ENCODE results near the gene C8G. TPM values are rescaled to one million over a fixed set of nuclear protein-coding genes. Genes with fewer than 3 reads are reported as not detected.

Gene C8G
- total RNA-seq, 1 donor from 2014 or later = 1.1 TPM

GRCh38 chr9:136921718-136922117 is 23.3 kb upstream of the C8G start:
- Histone ChIP-seq H3K36me3 (peaks cover 64% of the 10 kb centered on the region), H3K9me3 (no peaks in the 10 kb centered on the region), H3K4me3 (no peak overlapping the region), H3K27ac (no peak overlapping the region), H3K4me1 (no peaks in the 10 kb centered on the region), H3K27me3 (no peaks in the 10 kb centered on the region)
- no peak for TF ChIP-seq CTCF (IDR thresholded peaks at IDR 0.05)
- no peak for ATAC-seq
- intact Hi-C loops (cut with DNase I) = no loop called here
- DNase-seq = no peak

- Histone ChIP-seq H3K36me3 (peaks cover 58% of the 10 kb centered on the region), H3K27me3 (no peaks in the 10 kb centered on the region), H3K4me1 (no peaks in the 10 kb centered on the region), H3K9me3 (no peaks in the 10 kb centered on the region), H3K27ac (no peak overlapping the region), H3K4me3 (no peak overlapping the region)
- no peak for TF ChIP-seq CTCF (IDR thresholded peaks at IDR 0.05)
- DNase-seq (no peak), ATAC-seq (no peak)
- intact Hi-C loops (cut with DNase I) = no loop called here
Observed at GRCh38 chr9:136922540-136922939, 22.5 kb upstream of the C8G start.

GRCh38 chr9:136923881-136924280 is 21.2 kb upstream of the C8G start:
- Histone ChIP-seq H3K9me3 (no peaks in the 10 kb centered on the region), H3K4me1 (no peaks in the 10 kb centered on the region), H3K4me3 (no peak overlapping the region), H3K27ac (no peak overlapping the region), H3K36me3 (peaks cover 49% of the 10 kb centered on the region), H3K27me3 (no peaks in the 10 kb centered on the region)
- TF ChIP-seq CTCF (IDR thresholded peaks at IDR 0.05) = no peak
- intact Hi-C loops (cut with DNase I) = no loop called here
- no peak for DNase-seq
- ATAC-seq = no peak

GRCh38 chr9:136925414-136926153 is 19.5 kb upstream of the C8G start:
- H3K9me3 ChIP-seq = no peaks in the 10 kb centered on the region
- peak; percentile 11 for ATAC-seq
- DNase-seq = peak; percentile 59
- no peaks in the 10 kb centered on the region for H3K27me3 ChIP-seq
- H3K4me1 ChIP-seq = no peaks in the 10 kb centered on the region
- intact Hi-C loops (cut with DNase I) = no loop called here
- H3K4me3 ChIP-seq = no peak overlapping the region
- H3K36me3 ChIP-seq = peaks cover 38% of the 10 kb centered on the region
- H3K27ac ChIP-seq = no peak overlapping the region
- no peak for TF ChIP-seq CTCF (IDR thresholded peaks at IDR 0.05)

GRCh38 chr9:136926154-136926704 is 18.8 kb upstream of the C8G start:
- TF ChIP-seq CTCF (IDR thresholded peaks at IDR 0.05) = no peak
- Histone ChIP-seq H3K36me3 (peaks cover 32% of the 10 kb centered on the region), H3K27me3 (no peaks in the 10 kb centered on the region), H3K4me1 (no peaks in the 10 kb centered on the region), H3K9me3 (no peaks in the 10 kb centered on the region), H3K27ac (no peak overlapping the region), H3K4me3 (no peak overlapping the region)
- intact Hi-C loops (cut with DNase I) = no loop called here
- peak; percentile 44 for DNase-seq
- ATAC-seq = peak; percentile 6
